Stimulated activated CD4-positive, alpha-beta T cell treated with anti-CD3 and anti-CD28 coated beads, TNF-alpha, amount 100 ng/mL, for 4 hours (primary cell): ENCODE measurements around the gene HS6ST2.

Experiments used
- DNase-seq, 3 experiments: peaks; one replicate each; pipeline ENCODE4 v3.0.0-alpha.2; 2020; ENCODE audit warnings: low read depth in 3 of 3

Gene HS6ST2

GRCh38 chrX:132676561-132677186, 281.8 kb downstream of the HS6ST2 start:
- no peak for DNase-seq

GRCh38 chrX:132676102-132676501, 282.3 kb downstream of the HS6ST2 start:
- no peak for DNase-seq

GRCh38 chrX:132673331-132673730, 285.1 kb downstream of the HS6ST2 start:
- DNase-seq, result no peak

- no peak for DNase-seq
Observed at GRCh38 chrX:132671229-132671641, 287.2 kb downstream of the HS6ST2 start.

- DNase-seq, result no peak
Observed at GRCh38 chrX:132669142-132669541, 289.3 kb downstream of the HS6ST2 start.

- no peak for DNase-seq
Observed at GRCh38 chrX:132668178-132668577, 290.3 kb downstream of the HS6ST2 start.

GRCh38 chrX:132665676-132666075, 292.8 kb downstream of the HS6ST2 start:
- no peak for DNase-seq

GRCh38 chrX:132664273-132664672, 294.2 kb downstream of the HS6ST2 start:
- DNase-seq, result no peak

GRCh38 chrX:132662844-132663243, 295.6 kb downstream of the HS6ST2 start:
- DNase-seq, result no peak

- DNase-seq, result no peak
Observed at GRCh38 chrX:132657876-132658275, 300.6 kb downstream of the HS6ST2 start.

- DNase-seq, result no peak
Observed at GRCh38 chrX:132652871-132653270, 305.6 kb downstream of the HS6ST2 start.

GRCh38 chrX:132651421-132652086, 306.9 kb downstream of the HS6ST2 start:
- DNase-seq, result no peak

- no peak for DNase-seq
Observed at GRCh38 chrX:132648895-132649294, 309.5 kb downstream of the HS6ST2 start.

GRCh38 chrX:132639446-132639845, 319.0 kb downstream of the HS6ST2 start:
- no peak for DNase-seq

- DNase-seq, result no peak
Observed at GRCh38 chrX:132638313-132638712, 320.1 kb downstream of the HS6ST2 start.

- DNase-seq, result no peak
Observed at GRCh38 chrX:132636080-132636479, 322.3 kb downstream of the HS6ST2 start.

- no peak for DNase-seq
Observed at GRCh38 chrX:132634521-132634920, 323.9 kb downstream of the HS6ST2 start.

- DNase-seq, result no peak
Observed at GRCh38 chrX:132631579-132632232, 326.7 kb downstream of the HS6ST2 start.

- no peak for DNase-seq
Observed at GRCh38 chrX:132624466-132624865, 334.0 kb downstream of the HS6ST2 start.

- DNase-seq, result no peak
Observed at GRCh38 chrX:132623942-132624341, 334.5 kb downstream of the HS6ST2 start.

- no peak for DNase-seq
Observed at GRCh38 chrX:132623300-132623699, 335.1 kb downstream of the HS6ST2 start.

- DNase-seq, result peak in 1 of 3 experiments; percentile 9
Observed at GRCh38 chrX:132622130-132622529, 336.3 kb downstream of the HS6ST2 start.

- DNase-seq, result no peak
Observed at GRCh38 chrX:132618810-132619209, 339.6 kb downstream of the HS6ST2 start.
